LNCAP (cell line): ENCODE data around the gene SPOCK2.

Source experiments
- CTCF ChIP-seq: fragments of 450-650 bp; IDR thresholded peaks from 2 replicates; pipeline ENCODE4 v1.5.1; 2017; ENCODE audit warnings: mild to moderate bottlenecking

SPOCK2 gene

GRCh38 chr10:72114706-72115450 is 26.5 kb upstream of the SPOCK2 start:
- no peak for TF ChIP-seq CTCF

DNA sequence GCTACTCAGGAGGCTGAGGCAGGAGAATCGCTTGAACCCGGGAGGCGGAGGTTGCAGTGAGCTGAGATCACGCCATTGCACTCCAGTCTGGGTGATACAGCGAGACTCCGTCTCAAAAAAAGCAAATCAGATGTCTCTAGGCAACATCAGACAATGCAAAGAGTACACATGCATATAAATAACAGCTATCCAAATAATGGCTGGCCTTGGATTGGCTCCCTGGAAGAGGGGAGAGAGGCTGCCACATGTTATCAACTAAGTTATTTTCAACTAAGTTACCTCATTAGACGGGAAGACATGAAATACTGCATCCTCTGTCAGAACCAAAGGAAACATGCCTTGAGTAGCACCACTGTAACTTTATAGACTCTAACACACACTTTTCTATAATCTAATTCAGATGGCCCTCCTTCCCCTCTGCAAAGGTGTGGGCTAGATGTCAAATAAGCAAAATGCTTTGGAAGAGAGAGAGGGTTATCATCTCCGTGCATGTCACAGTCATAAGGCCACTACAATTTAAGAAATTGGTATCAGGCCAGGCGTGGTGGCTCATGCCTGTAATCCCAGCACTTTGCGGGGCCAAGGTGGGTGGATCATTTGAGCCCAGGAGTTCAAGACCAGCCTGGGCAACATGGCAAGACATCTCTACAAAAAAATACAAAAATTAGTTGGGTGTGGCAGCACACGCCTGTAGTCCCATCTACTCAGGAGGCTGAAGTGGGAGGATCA is 22.5 kb upstream of the SPOCK2 start:
- TF ChIP-seq CTCF, result no peak

GRCh38 chr10:72109636-72110157 is 21.3 kb upstream of the SPOCK2 start:
- TF ChIP-seq CTCF, result no peak

GRCh38 chr10:72108830-72109635 is 20.7 kb upstream of the SPOCK2 start:
- TF ChIP-seq CTCF, result no peak

DNA sequence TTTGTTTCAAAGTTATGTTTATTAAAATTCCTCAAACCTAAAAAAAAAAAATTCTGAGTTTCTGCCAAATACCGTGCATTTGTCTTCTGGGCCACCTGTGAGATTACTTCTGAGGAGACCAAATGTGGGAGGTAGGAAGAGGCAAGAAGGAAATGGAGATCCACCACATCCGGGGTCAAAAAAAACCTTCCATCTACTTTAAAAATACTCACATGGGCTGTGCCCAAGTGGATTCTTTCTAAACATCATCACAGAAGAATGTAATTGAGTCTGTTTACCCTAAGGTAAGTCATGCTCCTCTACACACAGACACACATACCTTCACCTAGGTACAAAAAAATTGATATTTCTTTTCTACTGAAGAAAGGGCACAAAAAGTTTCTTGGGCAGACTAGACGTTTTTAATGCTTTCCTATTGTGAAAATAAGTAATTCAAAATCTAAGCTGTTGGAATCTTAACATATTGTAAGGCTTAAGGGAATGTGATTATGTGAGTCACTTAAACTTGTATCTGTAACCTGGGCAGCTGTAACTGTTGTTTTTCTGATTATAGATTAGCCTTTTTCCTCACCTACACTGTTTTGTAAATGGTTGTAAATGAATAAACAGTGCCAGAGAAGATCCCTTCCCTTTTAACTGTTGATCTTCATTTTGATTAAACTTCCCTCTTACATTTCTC is 19.1 kb upstream of the SPOCK2 start:
- no peak for TF ChIP-seq CTCF

- no peak for TF ChIP-seq CTCF
These were observed 18.5 kb upstream of the SPOCK2 start for GRCh38 chr10:72106896-72107295.
